SH-SY5Y (cell line): Measurements from ENCODE around the gene TTC28.

Experiments
- GATA2 ChIP-seq: IDR thresholded peaks from 2 replicates; pipeline ENCODE4 v1.6.1; 2011; ENCODE audit warnings: mild to moderate bottlenecking, low read depth, low read length
- GATA3 ChIP-seq: IDR thresholded peaks from 2 replicates; pipeline ENCODE4 v1.6.1; 2011; ENCODE audit warnings: low read depth, mild to moderate bottlenecking, low read length, moderate library complexity

GRCh38 chr22:28108851-28109250 is 570.8 kb downstream of the TTC28 start:
- no peak for TF ChIP-seq GATA2
- TF ChIP-seq GATA3: no peak
